NT2/D1 (cell line): ENCODE data around the gene SPOCK2.

Experiments
- DNase-seq: peaks from one replicate; pipeline ENCODE4 v3.0.0-alpha.2; 2011; ENCODE audit warnings: low read depth, low spot score
- H3K27me3 ChIP-seq: 2 replicates; pipeline ENCODE4 v1.6.0; 2011; ENCODE audit warnings: mild to moderate bottlenecking; ENCODE audit not compliant: insufficient read length, insufficient read depth
- H3K36me3 ChIP-seq: 2 replicates; pipeline ENCODE4 v1.6.1; 2011; ENCODE audit warnings: mild to moderate bottlenecking, low read length, mixed read lengths; ENCODE audit not compliant: insufficient read depth, insufficient read length
- H3K4me1 ChIP-seq: 2 replicates; pipeline ENCODE4 v1.5.1; 2011; ENCODE audit not compliant: insufficient read depth, insufficient read length
- H3K4me3 ChIP-seq: 2 replicates; pipeline ENCODE4 v1.5.1; 2011; ENCODE audit warnings: low read depth; ENCODE audit not compliant: insufficient read length
- H3K9ac ChIP-seq: 2 replicates; pipeline ENCODE4 v1.6.0; 2011; ENCODE audit warnings: low read depth; ENCODE audit not compliant: insufficient read length
- H3K9me3 ChIP-seq: 2 replicates; pipeline ENCODE4 v1.5.1; 2011; ENCODE audit warnings: mild to moderate bottlenecking, low read length; ENCODE audit not compliant: insufficient read depth
- SUZ12 ChIP-seq: IDR thresholded peaks from 2 replicates; pipeline ENCODE4 v1.6.1; 2011; ENCODE audit not compliant: insufficient read length, insufficient read depth; ENCODE audit errors: extremely low read depth
- YY1 ChIP-seq: IDR thresholded peaks from 2 replicates; pipeline ENCODE4 v1.6.1; 2011; ENCODE audit not compliant: insufficient read length, insufficient read depth
- ZNF274 ChIP-seq: IDR thresholded peaks from 2 replicates; pipeline ENCODE4 v1.6.1; 2011; ENCODE audit warnings: mild to moderate bottlenecking, low read depth, low read length

SPOCK2 gene

GRCh38 chr10:72098301-72098835 is 10.0 kb upstream of the SPOCK2 start:
- no peak overlapping the region for H3K4me3 ChIP-seq
- DNase-seq: no peak
- no peak overlapping the region for H3K9ac ChIP-seq
- TF ChIP-seq ZNF274 (no peak), SUZ12 (no peak), YY1 (no peak)
- H3K9me3 ChIP-seq: no peaks in the 10 kb centered on the region
- H3K4me1 ChIP-seq: peaks cover 4% of the 10 kb centered on the region
- H3K36me3 ChIP-seq: peaks cover 8% of the 10 kb centered on the region
- H3K27me3 ChIP-seq: no peaks in the 10 kb centered on the region

GRCh38 chr10:72097448-72098300 is 9.3 kb upstream of the SPOCK2 start:
- no peaks in the 10 kb centered on the region for H3K9me3 ChIP-seq
- H3K4me1 ChIP-seq: peaks cover 4% of the 10 kb centered on the region
- peaks cover 8% of the 10 kb centered on the region for H3K36me3 ChIP-seq
- no peak overlapping the region for H3K9ac ChIP-seq
- H3K4me3 ChIP-seq: no peak overlapping the region
- TF ChIP-seq YY1 (no peak), ZNF274 (no peak), SUZ12 (no peak)
- no peaks in the 10 kb centered on the region for H3K27me3 ChIP-seq
- DNase-seq: no peak

GRCh38 chr10:72096115-72097000 is 8.0 kb upstream of the SPOCK2 start:
- Histone ChIP-seq H3K4me3 (no peak overlapping the region), H3K36me3 (peaks cover 2% of the 10 kb centered on the region), H3K9ac (no peak overlapping the region), H3K9me3 (no peaks in the 10 kb centered on the region), H3K27me3 (no peaks in the 10 kb centered on the region), H3K4me1 (peaks cover 4% of the 10 kb centered on the region)
- DNase-seq: no peak
- TF ChIP-seq YY1 (no peak), SUZ12 (no peak), ZNF274 (no peak)

- no peaks in the 10 kb centered on the region for H3K36me3 ChIP-seq
- peaks cover 2% of the 10 kb centered on the region for H3K27me3 ChIP-seq
- no peaks in the 10 kb centered on the region for H3K9me3 ChIP-seq
- H3K9ac ChIP-seq: no peak overlapping the region
- H3K4me3 ChIP-seq: no peak overlapping the region
- no peak for DNase-seq
- no peak for TF ChIP-seq YY1
- no peak for TF ChIP-seq SUZ12
- no peak for TF ChIP-seq ZNF274
- peaks cover 4% of the 10 kb centered on the region for H3K4me1 ChIP-seq
These were observed 6.8 kb upstream of the SPOCK2 start for GRCh38 chr10:72095195-72095594.

- no peak for TF ChIP-seq SUZ12
- no peak for TF ChIP-seq ZNF274
- TF ChIP-seq YY1: no peak
- Histone ChIP-seq H3K4me3 (no peak overlapping the region), H3K4me1 (peaks cover 4% of the 10 kb centered on the region), H3K27me3 (peaks cover 9% of the 10 kb centered on the region), H3K36me3 (no peaks in the 10 kb centered on the region), H3K9me3 (no peaks in the 10 kb centered on the region), H3K9ac (no peak overlapping the region)
- no peak for DNase-seq
These were observed 6.2 kb upstream of the SPOCK2 start for GRCh38 chr10:72094574-72094973.

- no peak for TF ChIP-seq YY1
- TF ChIP-seq SUZ12: no peak
- TF ChIP-seq ZNF274: no peak
- Histone ChIP-seq H3K27me3 (peaks cover 18% of the 10 kb centered on the region), H3K9ac (no peak overlapping the region), H3K9me3 (no peaks in the 10 kb centered on the region), H3K36me3 (no peaks in the 10 kb centered on the region), H3K4me3 (no peak overlapping the region), H3K4me1 (peaks cover 4% of the 10 kb centered on the region)
- no peak for DNase-seq
These were observed 5.1 kb upstream of the SPOCK2 start for GRCh38 chr10:72093450-72093849.
